ENCODE results near the gene MYL6. TPM values are rescaled to one million over a fixed set of nuclear protein-coding genes. Genes with fewer than 3 reads are reported as not detected.

MYL6 gene
- total RNA-seq, 1 experiment from 2014 or later = 789 TPM

DNA sequence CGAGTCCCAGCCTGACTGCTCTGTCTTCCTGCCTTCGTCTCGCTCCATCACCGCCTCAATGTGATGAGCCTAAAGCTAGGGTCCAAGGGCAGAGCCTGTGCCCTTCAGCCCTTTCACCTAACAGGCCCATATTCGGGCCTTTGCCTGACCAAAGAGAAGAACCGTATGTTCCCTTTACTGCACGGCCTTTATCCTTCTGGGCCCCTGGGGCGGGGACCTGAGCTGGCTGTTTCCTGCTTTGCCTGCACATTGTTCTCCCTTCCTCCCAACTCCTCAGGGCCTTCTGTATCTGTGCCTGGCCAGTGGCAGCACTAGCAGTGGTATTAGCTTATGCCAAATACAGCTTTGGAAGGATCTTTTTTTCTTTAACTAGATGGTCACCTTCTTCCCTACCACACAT is 14.3 kb upstream of the MYL6 start:
- BruUV-seq (replicated peaks) = no TSS peak
- intact Hi-C loops (cut with micrococcal nuclease; ENCODE audit: unreplicated experiment) = no loop called here
- ChIA-PET CTCF (no interaction called here), POLR2A (ENCODE audit: low non-redundant PET) (no interaction called here)
- H3K27me3 ChIP-seq (replicated peaks; ENCODE audit: insufficient read depth, low read depth, low read length, poor library complexity) = no peaks in the 10 kb centered on the region
- DNase-seq (ENCODE audit: low spot score) = no peak
- no peaks in the 10 kb centered on the region for H3K4me1 ChIP-seq (ENCODE audit: insufficient read depth, low read length, poor library complexity, severe bottlenecking)
- peaks cover 52% of the 10 kb centered on the region for H3K36me3 ChIP-seq (ENCODE audit: insufficient read depth, low read length, poor library complexity, severe bottlenecking)
- no peak overlapping the region for H3K27ac ChIP-seq (ENCODE audit: low read depth, low read length, poor library complexity, severe bottlenecking)
- TF ChIP-seq EZH2 (IDR thresholded peaks at IDR 0.05; ENCODE audit: borderline replicate concordance, low read depth, low read length, poor library complexity, severe bottlenecking) = no peak
- TF ChIP-seq, protein P1, sequence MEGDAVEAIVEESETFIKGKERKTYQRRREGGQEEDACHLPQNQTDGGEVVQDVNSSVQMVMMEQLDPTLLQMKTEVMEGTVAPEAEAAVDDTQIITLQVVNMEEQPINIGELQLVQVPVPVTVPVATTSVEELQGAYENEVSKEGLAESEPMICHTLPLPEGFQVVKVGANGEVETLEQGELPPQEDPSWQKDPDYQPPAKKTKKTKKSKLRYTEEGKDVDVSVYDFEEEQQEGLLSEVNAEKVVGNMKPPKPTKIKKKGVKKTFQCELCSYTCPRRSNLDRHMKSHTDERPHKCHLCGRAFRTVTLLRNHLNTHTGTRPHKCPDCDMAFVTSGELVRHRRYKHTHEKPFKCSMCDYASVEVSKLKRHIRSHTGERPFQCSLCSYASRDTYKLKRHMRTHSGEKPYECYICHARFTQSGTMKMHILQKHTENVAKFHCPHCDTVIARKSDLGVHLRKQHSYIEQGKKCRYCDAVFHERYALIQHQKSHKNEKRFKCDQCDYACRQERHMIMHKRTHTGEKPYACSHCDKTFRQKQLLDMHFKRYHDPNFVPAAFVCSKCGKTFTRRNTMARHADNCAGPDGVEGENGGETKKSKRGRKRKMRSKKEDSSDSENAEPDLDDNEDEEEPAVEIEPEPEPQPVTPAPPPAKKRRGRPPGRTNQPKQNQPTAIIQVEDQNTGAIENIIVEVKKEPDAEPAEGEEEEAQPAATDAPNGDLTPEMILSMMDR (conservative IDR thresholded peaks at IDR 0.05; ENCODE audit: low read depth, low read length) = no peak
- H3K4me3 ChIP-seq (ENCODE audit: low read depth, low read length, poor library complexity, severe bottlenecking) = no peak overlapping the region
- H3K9me3 ChIP-seq (ENCODE audit: low read depth, low read length, poor library complexity, severe bottlenecking) = no peaks in the 10 kb centered on the region

DNA sequence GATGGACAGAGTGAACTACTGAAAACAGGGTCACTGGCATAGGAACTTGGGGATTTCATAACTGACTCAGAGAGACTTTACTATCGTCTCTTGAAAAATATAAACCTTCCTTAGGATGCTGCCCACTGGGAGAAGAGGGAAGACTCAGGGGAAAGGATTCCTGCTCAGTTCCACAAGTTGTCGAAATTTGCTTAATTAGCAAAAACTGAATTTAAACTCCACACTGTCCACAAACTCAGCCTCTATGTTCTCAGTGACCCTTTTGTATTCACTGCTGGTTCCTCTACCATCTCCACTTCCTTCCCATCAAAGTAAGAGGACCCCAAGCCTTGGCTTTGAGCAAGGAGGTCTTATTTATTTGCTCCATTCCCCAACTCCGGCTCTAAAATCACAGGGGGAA is 12.9 kb upstream of the MYL6 start:
- intact Hi-C loops (cut with micrococcal nuclease; ENCODE audit: unreplicated experiment) = no loop called here
- Histone ChIP-seq H3K27me3 (replicated peaks; ENCODE audit: insufficient read depth, low read depth, low read length, poor library complexity) (no peaks in the 10 kb centered on the region), H3K9me3 (ENCODE audit: low read depth, low read length, poor library complexity, severe bottlenecking) (no peaks in the 10 kb centered on the region), H3K27ac (ENCODE audit: low read depth, low read length, poor library complexity, severe bottlenecking) (no peak overlapping the region), H3K36me3 (ENCODE audit: insufficient read depth, low read length, poor library complexity, severe bottlenecking) (peaks cover 40% of the 10 kb centered on the region), H3K4me1 (ENCODE audit: insufficient read depth, low read length, poor library complexity, severe bottlenecking) (no peaks in the 10 kb centered on the region), H3K4me3 (ENCODE audit: low read depth, low read length, poor library complexity, severe bottlenecking) (no peak overlapping the region)
- CTCF ChIA-PET = no interaction called here
- POLR2A ChIA-PET (ENCODE audit: low non-redundant PET) = no interaction called here
- no TSS peak for BruUV-seq (replicated peaks)
- no peak for DNase-seq (ENCODE audit: low spot score)
- TF ChIP-seq, protein P1 (conservative IDR thresholded peaks at IDR 0.05; ENCODE audit: low read depth, low read length) = no peak
- no peak for TF ChIP-seq EZH2 (IDR thresholded peaks at IDR 0.05; ENCODE audit: borderline replicate concordance, low read depth, low read length, poor library complexity, severe bottlenecking)

DNA sequence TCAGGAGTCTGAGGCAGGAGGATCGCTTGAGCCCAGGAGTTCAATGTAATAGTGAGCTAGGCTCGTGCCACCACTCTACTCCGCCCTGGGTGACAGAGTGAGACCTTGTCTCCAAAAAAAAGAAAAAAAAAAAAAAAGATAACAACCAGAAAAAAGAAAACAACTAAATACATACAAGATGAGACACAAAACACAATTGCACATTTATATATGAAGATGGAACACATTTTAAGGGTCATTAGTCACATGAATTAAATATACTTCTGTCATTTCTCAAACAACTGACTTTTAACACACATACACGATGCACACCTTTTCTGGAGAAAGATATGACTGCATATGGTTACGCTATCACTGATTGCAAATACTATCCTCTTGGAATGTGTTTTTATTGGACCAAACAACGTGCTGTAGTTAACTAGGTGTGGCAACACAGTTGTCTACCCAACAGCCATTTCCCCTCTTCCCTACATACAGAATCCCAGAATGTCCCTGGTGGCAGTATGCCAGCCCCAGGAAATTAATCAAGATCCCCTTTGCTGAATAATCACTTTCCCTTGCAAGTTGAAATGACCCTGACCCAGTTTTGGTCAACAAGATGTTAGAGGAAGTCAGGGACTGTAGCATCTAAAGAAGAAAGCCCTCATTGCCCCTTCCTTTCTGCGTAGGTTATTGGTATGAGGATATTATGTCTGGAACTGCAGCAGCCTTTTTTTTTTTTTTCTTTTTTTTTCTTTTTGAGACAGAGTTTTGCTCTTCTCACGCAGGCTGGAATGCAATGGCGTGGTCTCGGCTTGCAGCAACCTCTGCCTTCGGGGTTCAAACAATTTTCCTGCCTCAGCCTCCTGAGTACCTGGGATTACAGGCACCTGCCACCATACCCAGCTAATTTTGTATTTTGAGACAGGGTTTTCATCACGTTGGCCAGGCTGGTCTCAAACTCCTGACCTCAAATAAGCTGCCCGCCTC is 11.4 kb upstream of the MYL6 start:
- DNase-seq (ENCODE audit: low spot score) = no peak
- H3K27ac ChIP-seq (ENCODE audit: low read depth, low read length, poor library complexity, severe bottlenecking) = no peak overlapping the region
- no peak for TF ChIP-seq EZH2 (IDR thresholded peaks at IDR 0.05; ENCODE audit: borderline replicate concordance, low read depth, low read length, poor library complexity, severe bottlenecking)
- TF ChIP-seq, protein P1 (conservative IDR thresholded peaks at IDR 0.05; ENCODE audit: low read depth, low read length) = no peak
- no peaks in the 10 kb centered on the region for H3K9me3 ChIP-seq (ENCODE audit: low read depth, low read length, poor library complexity, severe bottlenecking)
- intact Hi-C loops (cut with micrococcal nuclease; ENCODE audit: unreplicated experiment) = no loop called here
- peaks cover 9% of the 10 kb centered on the region for H3K4me1 ChIP-seq (ENCODE audit: insufficient read depth, low read length, poor library complexity, severe bottlenecking)
- BruUV-seq (replicated peaks) = no TSS peak
- no peak overlapping the region for H3K4me3 ChIP-seq (ENCODE audit: low read depth, low read length, poor library complexity, severe bottlenecking)
- H3K36me3 ChIP-seq (ENCODE audit: insufficient read depth, low read length, poor library complexity, severe bottlenecking) = peaks cover 30% of the 10 kb centered on the region
- H3K27me3 ChIP-seq (replicated peaks; ENCODE audit: insufficient read depth, low read depth, low read length, poor library complexity) = no peaks in the 10 kb centered on the region
- POLR2A ChIA-PET (ENCODE audit: low non-redundant PET) = interaction anchor here (0.7 kb wide), 1 partner anchor 12 kb away, joined by 3 read pairs; no protein-coding TSS in a partner anchor
- CTCF ChIA-PET = no interaction called here
